OCI-LY1 (cell line): Measurements from ENCODE around the gene ADAMTS18.

Source experiments
- CTCF ChIP-seq: fragments of 200-600 bp; sonication (generic), shearing (Covaris generic); IDR thresholded peaks from 2 replicates; pipeline ENCODE4 v1.5.1; 2017; ENCODE audit warnings: mild to moderate bottlenecking, antibody characterized with exemption, low read length, moderate library complexity, mixed read lengths
- EZH2 ChIP-seq: fragments of 200-600 bp; sonication (generic), shearing (Covaris generic); IDR thresholded peaks from 2 replicates; pipeline ENCODE4 v1.8.0; 2017; ENCODE audit warnings: borderline replicate concordance, mixed run types, mild to moderate bottlenecking, antibody characterized with exemption, low read length, moderate library complexity, mixed read lengths

GRCh38 chr16:77330332-77331042 is 104.3 kb downstream of the ADAMTS18 start:
- no peak for TF ChIP-seq CTCF
- TF ChIP-seq EZH2, result no peak
